AG09319 (cell line): Measurements from ENCODE around the gene BTBD6.

Experiments
- DNase-seq: peaks from one replicate; pipeline ENCODE4 v3.0.0-alpha.2; 2010; ENCODE audit warnings: low read depth; ENCODE audit errors: extremely low read depth
- CTCF ChIP-seq: IDR thresholded peaks from 2 replicates; pipeline ENCODE4 v1.5.1; 2011; ENCODE audit warnings: low read depth, mild to moderate bottlenecking, inconsistent platforms, low read length, moderate library complexity

Gene BTBD6

DNA sequence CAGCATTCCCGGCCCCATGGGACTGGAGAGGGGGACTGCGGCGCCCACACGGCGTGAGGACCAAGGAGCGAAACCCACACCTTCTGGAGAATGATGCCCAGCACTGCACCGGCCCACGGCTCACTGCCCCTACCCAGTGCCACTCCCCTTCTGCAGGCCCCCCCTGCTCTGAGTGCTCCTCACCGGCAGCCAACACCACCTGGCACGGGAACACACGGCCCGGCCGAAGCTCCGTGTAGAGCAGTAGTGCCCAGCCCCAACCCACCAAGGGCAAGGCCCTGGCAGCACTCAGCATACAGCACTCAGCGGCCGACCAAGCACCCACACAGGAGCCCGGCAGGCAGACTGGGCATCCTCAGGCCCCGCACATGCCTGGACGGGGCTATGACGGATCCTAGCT is 13.4 kb downstream of the BTBD6 start:
- no peak for TF ChIP-seq CTCF
- no peak for DNase-seq

GRCh38 chr14:105267820-105268548 is 19.7 kb downstream of the BTBD6 start:
- TF ChIP-seq CTCF, result no peak
- DNase-seq, result no peak

DNA sequence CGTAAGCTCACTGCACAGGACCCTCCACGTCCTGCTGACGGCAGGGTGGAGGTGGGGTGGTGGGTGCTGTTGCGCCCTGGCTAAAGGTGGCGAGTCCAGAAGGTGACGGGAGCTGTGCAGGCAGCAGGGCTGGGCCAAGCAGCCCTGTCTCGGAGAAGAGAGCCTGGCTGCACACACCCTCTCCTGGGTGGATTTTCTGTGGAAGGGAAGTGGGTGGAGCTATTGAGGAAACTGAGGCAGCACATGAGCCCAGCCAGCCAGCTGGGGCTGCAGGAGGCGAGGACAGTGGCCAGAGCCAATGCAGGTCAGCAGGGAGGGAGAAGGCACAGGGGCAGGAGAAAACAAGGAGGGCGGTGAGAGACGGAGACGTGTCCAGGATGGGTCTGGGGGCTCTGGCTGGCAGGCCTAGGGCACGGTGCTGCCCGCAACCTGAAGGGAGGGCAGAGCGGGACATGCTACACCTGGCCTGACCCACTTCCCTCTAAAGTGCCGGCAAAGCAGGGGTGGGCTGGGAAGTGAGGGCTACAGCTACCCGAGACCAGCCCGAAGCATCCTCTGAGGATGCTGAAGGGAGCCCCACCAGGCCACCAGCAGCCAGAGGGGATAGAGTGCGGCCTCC is 20.5 kb downstream of the BTBD6 start:
- DNase-seq, result no peak
- TF ChIP-seq CTCF, result no peak

- no peak for DNase-seq
- TF ChIP-seq CTCF, result no peak
Measured at GRCh38 chr14:105269405-105269804, 21.1 kb downstream of the BTBD6 start.

GRCh38 chr14:105271224-105271890 is 23.0 kb downstream of the BTBD6 start:
- no peak for DNase-seq
- TF ChIP-seq CTCF, result no peak

DNA sequence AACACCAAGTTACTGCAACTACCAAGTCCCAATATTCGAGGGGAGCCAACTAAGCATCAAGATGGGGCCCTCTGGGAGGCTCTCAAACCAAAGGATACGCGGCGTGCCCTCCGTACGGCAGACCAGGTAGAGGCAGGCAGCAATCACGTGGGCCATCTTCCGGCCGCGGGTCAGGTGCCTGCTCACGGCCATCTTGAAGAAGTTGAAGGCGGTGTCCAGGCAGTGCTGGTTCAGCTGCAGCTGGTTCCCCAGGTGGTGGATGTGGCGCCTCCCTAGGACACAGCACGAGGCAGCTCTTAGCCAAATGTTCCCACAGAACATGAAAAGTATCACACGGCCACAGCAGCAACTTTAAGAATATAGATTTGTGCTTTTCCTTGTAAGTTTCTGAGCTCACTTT is 24.3 kb downstream of the BTBD6 start:
- DNase-seq, result no peak
- no peak for TF ChIP-seq CTCF

GRCh38 chr14:105273062-105273461 is 24.7 kb downstream of the BTBD6 start:
- DNase-seq, result no peak
- TF ChIP-seq CTCF, result no peak
